Measurements from ENCODE around the gene HRCT1. TPM values are rescaled to one million over a fixed set of nuclear protein-coding genes. Genes with fewer than 3 reads are reported as not detected.
A peak's percentile ranks its signal among the peaks of the same experiment; 100 is the strongest.
"Not testable (repeated sequence)": the region's sequence is repeated elsewhere in the genome, so short reads cannot be mapped to it uniquely, and the experiment has no call there.

Gene HRCT1
- total RNA-seq, 2 donors from 2014 or later, result 4.9 to 12.5 TPM

- Histone ChIP-seq H3K36me3 (no peaks in the 10 kb centered on the region), H3K9me3 (no peaks in the 10 kb centered on the region), H3K4me3 (peak overlapping the region; percentile 28 to 43), H3K27me3 (no peaks in the 10 kb centered on the region), H3K4me1 (peaks cover 0 to 89% of the 10 kb centered on the region in 2 donors), H3K27ac (peak overlapping the region; percentile 88 to 96)
- no peak for DNase-seq (ENCODE audit: low spot score)
- TF ChIP-seq CTCF (IDR thresholded peaks at IDR 0.05), result peak in 1 of 2 donors; percentile 64
Measured at GRCh38 chr9:35910613-35911359, 4.8 kb downstream of the HRCT1 start.

GRCh38 chr9:35911690-35912089 is 5.7 kb downstream of the HRCT1 start:
- Histone ChIP-seq H3K27ac (peak overlapping the region; percentile 88 to 96), H3K4me3 (peak overlapping the region; percentile 15 to 43), H3K27me3 (no peaks in the 10 kb centered on the region), H3K9me3 (no peaks in the 10 kb centered on the region), H3K4me1 (peaks cover 0 to 86% of the 10 kb centered on the region in 2 donors), H3K36me3 (no peaks in the 10 kb centered on the region)
- no peak for TF ChIP-seq CTCF (IDR thresholded peaks at IDR 0.05)
- DNase-seq (ENCODE audit: low spot score), result no peak

DNA sequence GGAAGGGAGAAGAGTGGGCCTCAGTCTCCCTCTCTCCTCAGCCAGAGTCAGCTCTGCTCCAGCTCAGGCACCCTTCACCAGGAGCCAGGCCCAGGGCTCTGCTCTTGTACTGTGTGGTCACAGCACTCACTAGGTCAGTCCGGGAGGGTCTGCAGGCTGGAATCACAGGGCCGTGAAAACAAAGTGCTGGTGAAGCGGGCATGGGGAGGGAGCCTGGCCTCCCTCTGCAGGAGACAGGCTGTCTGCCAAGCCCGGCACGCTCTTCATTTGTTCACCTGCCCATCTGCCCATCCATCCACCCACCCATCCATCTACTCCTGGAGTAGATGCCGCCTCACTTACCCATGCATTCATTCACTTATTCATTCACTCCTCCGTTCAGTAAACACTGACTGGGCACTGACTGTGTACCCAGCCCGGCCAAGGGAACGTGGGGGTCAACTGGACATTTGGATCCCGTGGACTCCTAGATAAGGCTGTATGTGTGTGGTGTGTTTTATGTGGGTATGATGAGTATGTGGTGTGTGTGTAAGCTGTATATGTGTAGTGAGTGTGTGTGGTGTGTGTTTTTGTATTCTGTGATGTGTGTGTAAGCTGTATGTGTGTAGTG is 6.9 kb downstream of the HRCT1 start:
- peak overlapping the region; percentile 88 to 96 for H3K27ac ChIP-seq
- H3K9me3 ChIP-seq, result no peaks in the 10 kb centered on the region
- no peak for TF ChIP-seq CTCF (IDR thresholded peaks at IDR 0.05)
- DNase-seq (ENCODE audit: low spot score), result no peak
- peaks cover 0 to 83% of the 10 kb centered on the region in 2 donors for H3K4me1 ChIP-seq
- H3K36me3 ChIP-seq, result no peaks in the 10 kb centered on the region
- H3K27me3 ChIP-seq, result no peaks in the 10 kb centered on the region
- peak overlapping the region; percentile 1 to 43 for H3K4me3 ChIP-seq

GRCh38 chr9:35913429-35913828 is 7.4 kb downstream of the HRCT1 start:
- not testable (repeated sequence) for H3K9me3 ChIP-seq; H3K27me3 ChIP-seq; DNase-seq (ENCODE audit: low spot score); H3K36me3 ChIP-seq
- Histone ChIP-seq H3K4me3 (peak overlapping the region in 1 of 2 donors; percentile 43), H3K27ac (peak overlapping the region; percentile 88 to 96), H3K4me1 (peaks cover 0 to 83% of the 10 kb centered on the region in 2 donors)

GRCh38 chr9:35914301-35914807 is 8.4 kb downstream of the HRCT1 start:
- Histone ChIP-seq H3K27me3 (no peaks in the 10 kb centered on the region), H3K27ac (peak overlapping the region; percentile 64 to 73), H3K36me3 (no peaks in the 10 kb centered on the region), H3K4me1 (peaks cover 0 to 80% of the 10 kb centered on the region in 2 donors), H3K4me3 (no peak overlapping the region), H3K9me3 (no peaks in the 10 kb centered on the region)
- DNase-seq (ENCODE audit: low spot score), result peak; percentile 85
- no peak for TF ChIP-seq CTCF (IDR thresholded peaks at IDR 0.05)

GRCh38 chr9:35915681-35916294 is 9.8 kb downstream of the HRCT1 start:
- H3K27ac ChIP-seq, result peak overlapping the region; percentile 48 to 73
- H3K36me3 ChIP-seq, result no peaks in the 10 kb centered on the region
- no peaks in the 10 kb centered on the region for H3K27me3 ChIP-seq
- H3K4me1 ChIP-seq, result peaks cover 0 to 76% of the 10 kb centered on the region in 2 donors
- no peak for TF ChIP-seq CTCF (IDR thresholded peaks at IDR 0.05)
- no peak for DNase-seq (ENCODE audit: low spot score)
- no peaks in the 10 kb centered on the region for H3K9me3 ChIP-seq
- no peak overlapping the region for H3K4me3 ChIP-seq
